K562 (cell line): ENCODE results near the gene PCNX3. TPM values are rescaled to one million over a fixed set of nuclear protein-coding genes. Genes with fewer than 3 reads are reported as not detected.

Experiments
- MBD2 ChIP-seq: sonication (generic); IDR thresholded peaks from 2 replicates; pipeline ENCODE4 v1.6.1; 2016; ENCODE audit warnings: low read depth, borderline replicate concordance
- NR2C2 ChIP-seq, 2 experiments: fragments of 200-800 bp in 1 of 2; sonication (Bioruptor generic) in 1 of 2; sonication (generic) in 1 of 2; formaldehyde crosslinking in 1 of 2; IDR thresholded peaks; 2 replicates each; pipeline versions ENCODE4 v1.6.1 to v1.8.0; 2016 to 2022; ENCODE audit warnings: mild to moderate bottlenecking in 1 of 2, missing compliant biosample characterization in 1 of 2, missing genetic modification characterization in 1 of 2, missing genetic modification reagents in 1 of 2
- PTBP1 ChIP-seq: fragments of 200-400 bp; formaldehyde crosslinking; IDR thresholded peaks from 2 replicates; pipeline ENCODE4 v1.6.1; 2017; ENCODE audit warnings: low read depth, low read length
- RREB1 ChIP-seq: fragments of 250-450 bp; sonication (Bioruptor Pico); IDR thresholded peaks from 2 replicates; pipeline ENCODE4 v1.4.0; 2020
- ZBTB7A ChIP-seq: IDR thresholded peaks from 2 replicates; pipeline ENCODE4 v1.6.1; 2011; ENCODE audit warnings: low read depth, mild to moderate bottlenecking, low read length, moderate library complexity, borderline replicate concordance; ENCODE audit not compliant: control insufficient read depth
- ZSCAN32 ChIP-seq: fragments of 450-650 bp; formaldehyde crosslinking; IDR thresholded peaks from 2 replicates; pipeline ENCODE4 v1.4.0; 2020; ENCODE audit warnings: mild to moderate bottlenecking, moderate library complexity
- polyA plus RNA-seq, 8 experiments: library from polyadenylated mRNA; depleted of rRNA in 4 of 8; stranded (reverse) in 5 of 8; unstranded in 3 of 8; fragments of >200 nt; fragmentation: Nextera tagmentation in 2 of 8; fragmentation: Illumina TruSeq in 1 of 8; extraction: Ambion mirVana in 2 of 8; extraction: Trizol in 1 of 8; gene quantifications; 2 replicates each; pipeline versions ENCODE4 v1.2.1 to v1.2.3, GENCODE V29; 2011 to 2014; ENCODE audit warnings: inconsistent platforms in 1 of 8, missing spikeins in 1 of 8
- total RNA-seq, 7 experiments: library from RNA; depleted of rRNA in 6 of 7; stranded (reverse); fragments of >200 nt in 6 of 7; fragmentation: Illumina TruSeq in 2 of 7; extraction: Trizol in 2 of 7; gene quantifications; 2 replicates each; pipeline versions ENCODE4 v1.2.1 to v1.2.3, GENCODE V29; 2011 to 2021; ENCODE audit warnings: low replicate concordance in 1 of 7
- TF ChIP-seq, protein P1 (sequence below): fragments of 450-650 bp; IDR thresholded peaks from 2 replicates; pipeline ENCODE4 v1.6.1; 2016; ENCODE audit warnings: antibody characterized with exemption
- TF ChIP-seq, protein P2 (sequence below): fragments of 450-650 bp; IDR thresholded peaks from 2 replicates; pipeline ENCODE4 v1.7.1; 2018; ENCODE audit warnings: mild to moderate bottlenecking, low read depth; ENCODE audit not compliant: partially characterized antibody
- TF ChIP-seq, protein P3 (sequence below): fragments of 450-650 bp; IDR thresholded peaks from 2 replicates; pipeline ENCODE4 v1.6.1; 2016; ENCODE audit warnings: low read depth, mild to moderate bottlenecking, moderate library complexity
- TF ChIP-seq, protein P4 (sequence below): sonication (generic); formaldehyde crosslinking; IDR thresholded peaks from 2 replicates; pipeline ENCODE4 v1.8.0; 2023; ENCODE audit warnings: mild to moderate bottlenecking, missing genetic modification reagents

PCNX3 gene
- total and polyA plus RNA-seq, 9 of the 15 experiments (the other 6 are each of a cell fraction or from before 2014, with no cell fraction given): 0.11 to 47.8 (median 12.8) TPM

DNA sequence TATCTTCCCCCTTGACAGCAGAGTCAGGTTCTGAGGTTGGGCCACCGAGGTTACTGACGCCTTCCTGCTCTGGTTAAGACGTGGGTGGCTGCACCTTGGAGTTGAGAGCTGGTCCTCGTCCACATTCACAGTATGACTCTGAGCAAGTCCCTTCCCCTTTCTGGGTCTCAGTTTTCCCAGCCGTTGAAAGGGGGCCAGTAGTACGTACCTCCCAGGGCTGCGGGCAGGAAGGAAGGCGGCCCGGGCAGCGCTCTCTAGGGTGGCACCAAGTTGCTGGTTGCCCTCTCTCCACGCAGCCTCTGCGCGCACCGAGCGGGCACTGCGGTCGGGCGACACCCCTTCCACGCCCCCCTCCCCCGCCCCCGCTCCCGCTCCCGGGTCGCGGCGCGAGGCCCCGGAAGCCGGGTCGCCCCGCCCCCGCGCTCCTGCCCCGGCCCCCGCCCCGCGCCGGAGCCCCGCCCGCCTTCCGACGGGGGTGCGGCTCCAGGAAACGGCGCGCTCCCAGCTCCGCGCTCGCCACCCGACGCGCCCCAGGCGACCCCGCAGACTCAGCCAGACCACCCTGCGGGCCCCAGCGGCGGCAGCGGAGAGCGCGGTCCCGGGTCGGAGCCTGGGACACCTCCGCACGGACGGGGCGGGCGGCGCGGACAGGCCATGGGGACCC is 39.9 kb upstream of the PCNX3 start, which contains the start of gene EHBP1L1 (continued):
- TF ChIP-seq ZSCAN32 (CRISPR knock-in tag) (no peak), RREB1 (CRISPR knock-in tag) (peak; percentile 24; the same call in 1 of the 2 replicates), MBD2 (0 out of 2 replicates have a peak, but pooled peaks have one; percentile 8), PTBP1 (0 out of 2 replicates have a peak, but pooled peaks have one; percentile 3), NR2C2 (CRISPR knock-in tag; IDR thresholded peaks at IDR 0.05) (no peak), NR2C2 (tag; IDR thresholded peaks at IDR 0.05) (peak; percentile 77), ZBTB7A (peak; percentile 69; the same call in 1 of the 2 replicates)
- TF ChIP-seq, protein P1, sequence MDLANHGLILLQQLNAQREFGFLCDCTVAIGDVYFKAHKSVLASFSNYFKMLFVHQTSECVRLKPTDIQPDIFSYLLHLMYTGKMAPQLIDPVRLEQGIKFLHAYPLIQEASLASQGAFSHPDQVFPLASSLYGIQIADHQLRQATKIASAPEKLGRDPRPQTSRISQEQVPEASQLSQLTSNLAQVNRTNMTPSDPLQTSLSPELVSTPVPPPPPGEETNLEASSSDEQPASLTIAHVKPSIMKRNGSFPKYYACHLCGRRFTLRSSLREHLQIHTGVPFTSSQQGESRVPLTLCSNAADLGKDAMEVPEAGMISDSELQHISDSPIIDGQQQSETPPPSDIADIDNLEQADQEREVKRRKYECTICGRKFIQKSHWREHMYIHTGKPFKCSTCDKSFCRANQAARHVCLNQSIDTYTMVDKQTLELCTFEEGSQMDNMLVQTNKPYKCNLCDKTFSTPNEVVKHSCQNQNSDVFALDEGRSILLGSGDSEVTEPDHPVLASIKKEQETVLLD: peak; percentile 18; the same call in 1 of the 2 replicates
- TF ChIP-seq, protein P2, sequence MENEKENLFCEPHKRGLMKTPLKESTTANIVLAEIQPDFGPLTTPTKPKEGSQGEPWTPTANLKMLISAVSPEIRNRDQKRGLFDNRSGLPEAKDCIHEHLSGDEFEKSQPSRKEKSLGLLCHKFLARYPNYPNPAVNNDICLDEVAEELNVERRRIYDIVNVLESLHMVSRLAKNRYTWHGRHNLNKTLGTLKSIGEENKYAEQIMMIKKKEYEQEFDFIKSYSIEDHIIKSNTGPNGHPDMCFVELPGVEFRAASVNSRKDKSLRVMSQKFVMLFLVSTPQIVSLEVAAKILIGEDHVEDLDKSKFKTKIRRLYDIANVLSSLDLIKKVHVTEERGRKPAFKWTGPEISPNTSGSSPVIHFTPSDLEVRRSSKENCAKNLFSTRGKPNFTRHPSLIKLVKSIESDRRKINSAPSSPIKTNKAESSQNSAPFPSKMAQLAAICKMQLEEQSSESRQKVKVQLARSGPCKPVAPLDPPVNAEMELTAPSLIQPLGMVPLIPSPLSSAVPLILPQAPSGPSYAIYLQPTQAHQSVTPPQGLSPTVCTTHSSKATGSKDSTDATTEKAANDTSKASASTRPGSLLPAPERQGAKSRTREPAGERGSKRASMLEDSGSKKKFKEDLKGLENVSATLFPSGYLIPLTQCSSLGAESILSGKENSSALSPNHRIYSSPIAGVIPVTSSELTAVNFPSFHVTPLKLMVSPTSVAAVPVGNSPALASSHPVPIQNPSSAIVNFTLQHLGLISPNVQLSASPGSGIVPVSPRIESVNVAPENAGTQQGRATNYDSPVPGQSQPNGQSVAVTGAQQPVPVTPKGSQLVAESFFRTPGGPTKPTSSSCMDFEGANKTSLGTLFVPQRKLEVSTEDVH: no peak
- TF ChIP-seq, protein P3, sequence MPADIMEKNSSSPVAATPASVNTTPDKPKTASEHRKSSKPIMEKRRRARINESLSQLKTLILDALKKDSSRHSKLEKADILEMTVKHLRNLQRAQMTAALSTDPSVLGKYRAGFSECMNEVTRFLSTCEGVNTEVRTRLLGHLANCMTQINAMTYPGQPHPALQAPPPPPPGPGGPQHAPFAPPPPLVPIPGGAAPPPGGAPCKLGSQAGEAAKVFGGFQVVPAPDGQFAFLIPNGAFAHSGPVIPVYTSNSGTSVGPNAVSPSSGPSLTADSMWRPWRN: no peak
- TF ChIP-seq, protein P4, sequence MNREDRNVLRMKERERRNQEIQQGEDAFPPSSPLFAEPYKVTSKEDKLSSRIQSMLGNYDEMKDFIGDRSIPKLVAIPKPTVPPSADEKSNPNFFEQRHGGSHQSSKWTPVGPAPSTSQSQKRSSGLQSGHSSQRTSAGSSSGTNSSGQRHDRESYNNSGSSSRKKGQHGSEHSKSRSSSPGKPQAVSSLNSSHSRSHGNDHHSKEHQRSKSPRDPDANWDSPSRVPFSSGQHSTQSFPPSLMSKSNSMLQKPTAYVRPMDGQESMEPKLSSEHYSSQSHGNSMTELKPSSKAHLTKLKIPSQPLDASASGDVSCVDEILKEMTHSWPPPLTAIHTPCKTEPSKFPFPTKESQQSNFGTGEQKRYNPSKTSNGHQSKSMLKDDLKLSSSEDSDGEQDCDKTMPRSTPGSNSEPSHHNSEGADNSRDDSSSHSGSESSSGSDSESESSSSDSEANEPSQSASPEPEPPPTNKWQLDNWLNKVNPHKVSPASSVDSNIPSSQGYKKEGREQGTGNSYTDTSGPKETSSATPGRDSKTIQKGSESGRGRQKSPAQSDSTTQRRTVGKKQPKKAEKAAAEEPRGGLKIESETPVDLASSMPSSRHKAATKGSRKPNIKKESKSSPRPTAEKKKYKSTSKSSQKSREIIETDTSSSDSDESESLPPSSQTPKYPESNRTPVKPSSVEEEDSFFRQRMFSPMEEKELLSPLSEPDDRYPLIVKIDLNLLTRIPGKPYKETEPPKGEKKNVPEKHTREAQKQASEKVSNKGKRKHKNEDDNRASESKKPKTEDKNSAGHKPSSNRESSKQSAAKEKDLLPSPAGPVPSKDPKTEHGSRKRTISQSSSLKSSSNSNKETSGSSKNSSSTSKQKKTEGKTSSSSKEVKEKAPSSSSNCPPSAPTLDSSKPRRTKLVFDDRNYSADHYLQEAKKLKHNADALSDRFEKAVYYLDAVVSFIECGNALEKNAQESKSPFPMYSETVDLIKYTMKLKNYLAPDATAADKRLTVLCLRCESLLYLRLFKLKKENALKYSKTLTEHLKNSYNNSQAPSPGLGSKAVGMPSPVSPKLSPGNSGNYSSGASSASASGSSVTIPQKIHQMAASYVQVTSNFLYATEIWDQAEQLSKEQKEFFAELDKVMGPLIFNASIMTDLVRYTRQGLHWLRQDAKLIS (CRISPR knock-in tag): peak; percentile 90
